Neural cell (in vitro differentiated cells): ENCODE results near the gene STAT3. TPM values are rescaled to one million over a fixed set of nuclear protein-coding genes. Genes with fewer than 3 reads are reported as not detected.

ENCODE experiments used
- H2AFZ ChIP-seq: fragments of 200-600, 300-800 bp; sonication (generic), shearing (Covaris generic); 2 replicates; pipeline ENCODE4 v1.6.0; 2014; ENCODE audit warnings: low read depth, mild to moderate bottlenecking, antibody characterized with exemption, low read length, moderate library complexity
- H3F3A ChIP-seq: fragments of 200-600 bp; shearing (Covaris generic); 2 replicates; pipeline ENCODE4 v1.6.1; 2016; ENCODE audit warnings: mild to moderate bottlenecking, moderate library complexity, mixed read lengths, antibody characterized with exemption, low read length; ENCODE audit not compliant: insufficient read depth, poor library complexity, severe bottlenecking
- H3K27ac ChIP-seq: fragments of 200-600, 300-800 bp; sonication (generic), shearing (Covaris generic); 2 replicates; pipeline ENCODE4 v1.5.1; 2014; ENCODE audit warnings: mild to moderate bottlenecking, low read length, moderate library complexity
- H3K27me3 ChIP-seq: fragments of 300-800, 200-600 bp; sonication (generic), shearing (Covaris generic); 2 replicates; pipeline ENCODE4 v1.6.0; 2014; ENCODE audit warnings: mild to moderate bottlenecking, low read depth, low read length, moderate library complexity; ENCODE audit not compliant: insufficient read depth
- H3K36me3 ChIP-seq: fragments of 300-800, 200-600 bp; sonication (generic), shearing (Covaris generic); 2 replicates; pipeline ENCODE4 v1.5.1; 2014; ENCODE audit warnings: mild to moderate bottlenecking, antibody characterized with exemption, low read length, moderate library complexity; ENCODE audit not compliant: insufficient read depth
- H3K4me2 ChIP-seq: fragments of 300-800, 200-600 bp; sonication (generic), shearing (Covaris generic); 2 replicates; pipeline ENCODE4 v1.6.0; 2014; ENCODE audit warnings: mild to moderate bottlenecking, low read length
- H3K4me3 ChIP-seq: fragments of 300-800, 200-600 bp; sonication (generic), shearing (Covaris generic); 2 replicates; pipeline ENCODE4 v1.5.1; 2014; ENCODE audit warnings: mild to moderate bottlenecking, low read length, moderate library complexity
- H3K79me2 ChIP-seq: fragments of 200-600 bp; shearing (Covaris generic); replicated peaks from 2 replicates; pipeline ENCODE4 v1.6.0; 2014; ENCODE audit warnings: mild to moderate bottlenecking, low read length, moderate library complexity; ENCODE audit not compliant: insufficient read depth
- H3K9ac ChIP-seq: fragments of 300-800, 200-600 bp; sonication (generic), shearing (Covaris generic); 2 replicates; pipeline ENCODE4 v1.6.1; 2016; ENCODE audit warnings: mild to moderate bottlenecking, low read length, mixed read lengths
- H3K9me2 ChIP-seq: fragments of 200-600 bp; shearing (Covaris generic); 2 replicates; pipeline ENCODE4 v1.6.1; 2016; ENCODE audit warnings: mild to moderate bottlenecking, low read length, mixed read lengths; ENCODE audit not compliant: insufficient read depth
- H3K9me3 ChIP-seq: fragments of 200-600, 300-800 bp; sonication (generic), shearing (Covaris generic); 2 replicates; pipeline ENCODE4 v1.6.1; 2016; ENCODE audit warnings: mild to moderate bottlenecking, mixed run types, low read length, moderate library complexity, mixed read lengths
- H4K20me1 ChIP-seq: fragments of 200-600 bp; shearing (Covaris generic); 2 replicates; pipeline ENCODE4 v1.6.1; 2016; ENCODE audit warnings: mild to moderate bottlenecking, mixed run types; ENCODE audit not compliant: insufficient read depth
- CTCF ChIP-seq: fragments of 450-650 bp; IDR thresholded peaks from 2 replicates; pipeline ENCODE4 v1.5.1; 2014; ENCODE audit warnings: antibody characterized with exemption, mild to moderate bottlenecking, moderate library complexity; ENCODE audit not compliant: poor library complexity, severe bottlenecking
- EP300 ChIP-seq: fragments of 450-650 bp; conservative IDR thresholded peaks from 2 replicates; pipeline ENCODE4 v1.6.1; 2014; ENCODE audit warnings: antibody characterized with exemption, mild to moderate bottlenecking, moderate library complexity; ENCODE audit not compliant: poor library complexity, severe bottlenecking
- EZH2 ChIP-seq: fragments of 200-600, 300-800 bp; shearing (Covaris generic), sonication (generic); IDR thresholded peaks from 2 replicates; pipeline ENCODE4 v1.6.1; 2014; ENCODE audit warnings: antibody characterized with exemption, low read length, borderline replicate concordance, mild to moderate bottlenecking; ENCODE audit not compliant: insufficient read depth, poor library complexity, severe bottlenecking
- MXI1 ChIP-seq: fragments of 450-650 bp; conservative IDR thresholded peaks from 2 replicates; pipeline ENCODE4 v1.6.1; 2014; ENCODE audit warnings: antibody characterized with exemption, mild to moderate bottlenecking; ENCODE audit not compliant: poor library complexity, severe bottlenecking
- POLR2AphosphoS5 ChIP-seq: IDR thresholded peaks from 2 replicates; pipeline ENCODE4 v1.6.1; 2012
- RAD21 ChIP-seq: fragments of 450-650 bp; conservative IDR thresholded peaks from 2 replicates; pipeline ENCODE4 v1.6.1; 2014; ENCODE audit warnings: antibody characterized with exemption, mild to moderate bottlenecking, moderate library complexity
- REST ChIP-seq: IDR thresholded peaks from 2 replicates; pipeline ENCODE4 v1.6.1; 2012; ENCODE audit warnings: borderline replicate concordance
- SMC3 ChIP-seq: fragments of 450-650 bp; conservative IDR thresholded peaks from 2 replicates; pipeline ENCODE4 v1.6.1; 2014; ENCODE audit warnings: antibody characterized with exemption, mild to moderate bottlenecking, moderate library complexity; ENCODE audit not compliant: poor library complexity
- TAF1 ChIP-seq: IDR thresholded peaks from 2 replicates; pipeline ENCODE4 v1.6.1; 2012; ENCODE audit warnings: low read depth
- polyA plus RNA-seq: library from polyadenylated mRNA; depleted of rRNA; stranded (reverse); fragments of >200 nt; gene quantifications from 2 replicates; pipeline ENCODE4 v1.2.3, GENCODE V29; 2014

STAT3 gene
- polyA plus RNA-seq, 1 donor from 2014 or later, result 24.2 TPM

GRCh38 chr17:42315402-42316156, 72.7 kb downstream of the STAT3 start:
- H3K9me3 ChIP-seq, result no peaks in the 10 kb centered on the region
- no peak for TF ChIP-seq POLR2AphosphoS5
- no peak for TF ChIP-seq RAD21
- TF ChIP-seq CTCF, result no peak
- no peak for TF ChIP-seq EP300
- TF ChIP-seq SMC3, result no peak
- TF ChIP-seq MXI1, result no peak
- no peak for TF ChIP-seq REST
- no peak for TF ChIP-seq TAF1
- TF ChIP-seq EZH2, result no peak
- no peaks in the 10 kb centered on the region for H4K20me1 ChIP-seq
- H3K4me3 ChIP-seq, result no peak overlapping the region
- H3K36me3 ChIP-seq, result no peaks in the 10 kb centered on the region
- H3K9ac ChIP-seq, result no peak overlapping the region
- no peaks in the 10 kb centered on the region for H3K27me3 ChIP-seq
- no peak overlapping the region for H3K27ac ChIP-seq
- H3K9me2 ChIP-seq, result no peaks in the 10 kb centered on the region
- no peaks in the 10 kb centered on the region for H3K79me2 ChIP-seq
- no peaks in the 10 kb centered on the region for H3F3A ChIP-seq
- no peak overlapping the region for H3K4me2 ChIP-seq
- H2AFZ ChIP-seq, result no peak overlapping the region

DNA sequence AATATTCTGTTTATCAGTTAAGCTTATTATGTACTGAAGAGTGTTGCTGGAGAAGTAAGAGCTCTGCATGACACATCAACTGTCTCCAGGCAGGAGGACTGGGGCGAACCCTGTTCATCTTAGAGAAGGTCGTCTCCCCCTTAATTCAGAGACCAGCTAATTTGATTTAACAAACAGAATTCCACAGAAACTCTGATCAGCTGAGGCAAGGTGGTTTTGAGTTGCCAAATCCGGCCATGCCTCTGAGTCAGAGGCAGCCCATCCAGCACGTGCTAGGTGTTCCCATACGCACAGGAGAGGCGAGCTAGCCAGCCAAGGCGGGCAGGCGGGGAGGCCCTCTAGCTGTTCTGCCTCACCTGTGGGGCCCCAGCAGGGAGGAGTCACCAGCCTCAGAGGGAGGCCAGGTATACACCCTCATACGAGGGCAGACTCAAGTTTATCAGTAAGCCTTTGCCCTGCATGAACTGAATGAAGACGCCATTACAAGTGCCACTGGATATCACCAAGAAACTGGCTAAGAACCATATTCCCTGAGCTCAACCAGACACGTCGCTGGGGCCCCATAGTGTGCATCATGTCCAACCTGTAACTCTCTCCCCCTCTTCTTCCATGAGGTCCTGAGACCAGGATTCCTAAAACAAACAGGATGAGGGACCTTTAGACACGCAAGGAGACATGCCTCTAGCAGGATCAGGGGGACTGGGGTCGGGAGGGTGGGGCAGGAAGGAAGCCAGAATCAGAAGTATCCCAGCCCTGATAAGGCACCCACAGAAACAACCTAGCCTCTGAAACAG, 74.3 kb downstream of the STAT3 start:
- no peaks in the 10 kb centered on the region for H3K9me3 ChIP-seq
- H4K20me1 ChIP-seq, result no peaks in the 10 kb centered on the region
- H2AFZ ChIP-seq, result no peak overlapping the region
- H3K27me3 ChIP-seq, result no peaks in the 10 kb centered on the region
- TF ChIP-seq SMC3 (no peak), REST (no peak), EP300 (no peak), MXI1 (no peak), RAD21 (no peak), TAF1 (no peak), EZH2 (no peak), POLR2AphosphoS5 (no peak), CTCF (no peak)
- no peaks in the 10 kb centered on the region for H3K9me2 ChIP-seq
- H3F3A ChIP-seq, result no peaks in the 10 kb centered on the region
- no peak overlapping the region for H3K4me2 ChIP-seq
- H3K36me3 ChIP-seq, result no peaks in the 10 kb centered on the region
- H3K9ac ChIP-seq, result no peak overlapping the region
- H3K27ac ChIP-seq, result no peak overlapping the region
- no peaks in the 10 kb centered on the region for H3K79me2 ChIP-seq
- no peak overlapping the region for H3K4me3 ChIP-seq
